Cerebellar cortex (tissue), 1 donor: ENCODE results near the gene SBF2.

ENCODE experiments used
- DNase-seq: peaks from one replicate; pipeline ENCODE4 v3.0.0-alpha.2; 2015; ENCODE audit warnings: low spot score

The SBF2 gene

DNA sequence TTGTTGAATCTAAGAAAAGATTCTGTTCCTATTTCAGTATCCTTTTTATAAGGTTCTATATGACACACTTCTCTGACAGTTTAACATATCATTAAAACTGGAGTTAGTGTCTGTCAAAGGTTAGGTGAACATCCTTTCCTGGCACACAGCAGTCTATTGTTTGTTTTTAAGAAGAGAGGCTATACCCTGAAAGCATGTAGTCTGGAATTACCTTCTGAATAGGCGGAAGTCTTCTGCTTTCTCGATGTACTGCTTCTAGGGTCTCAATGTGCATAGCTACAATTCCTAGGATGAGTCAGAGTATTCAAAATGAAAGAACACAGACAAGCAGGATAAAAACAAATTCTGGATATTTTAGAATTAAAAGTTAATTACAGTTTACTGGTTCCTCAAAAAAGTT, 441.6 kb downstream of the SBF2 start:
- DNase-seq = no peak

DNA sequence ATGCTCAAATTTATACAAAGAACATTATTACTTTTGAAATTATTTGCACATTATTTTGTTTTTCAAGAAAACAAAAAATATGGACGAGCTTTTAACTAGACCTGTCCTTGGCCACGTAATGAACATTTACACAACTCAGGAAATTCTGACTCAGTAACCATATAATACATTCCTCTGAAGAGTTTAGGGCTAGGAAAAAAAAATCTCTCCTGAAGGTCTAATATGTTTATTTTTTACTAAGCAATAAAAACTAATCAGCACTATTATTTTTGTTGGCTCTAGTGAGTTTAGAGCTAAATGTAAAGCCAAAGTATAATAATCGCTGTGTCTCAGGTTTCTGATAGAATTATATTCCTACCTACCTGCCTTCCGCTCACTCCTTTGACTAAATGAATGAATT, 442.7 kb downstream of the SBF2 start:
- no peak for DNase-seq

DNA sequence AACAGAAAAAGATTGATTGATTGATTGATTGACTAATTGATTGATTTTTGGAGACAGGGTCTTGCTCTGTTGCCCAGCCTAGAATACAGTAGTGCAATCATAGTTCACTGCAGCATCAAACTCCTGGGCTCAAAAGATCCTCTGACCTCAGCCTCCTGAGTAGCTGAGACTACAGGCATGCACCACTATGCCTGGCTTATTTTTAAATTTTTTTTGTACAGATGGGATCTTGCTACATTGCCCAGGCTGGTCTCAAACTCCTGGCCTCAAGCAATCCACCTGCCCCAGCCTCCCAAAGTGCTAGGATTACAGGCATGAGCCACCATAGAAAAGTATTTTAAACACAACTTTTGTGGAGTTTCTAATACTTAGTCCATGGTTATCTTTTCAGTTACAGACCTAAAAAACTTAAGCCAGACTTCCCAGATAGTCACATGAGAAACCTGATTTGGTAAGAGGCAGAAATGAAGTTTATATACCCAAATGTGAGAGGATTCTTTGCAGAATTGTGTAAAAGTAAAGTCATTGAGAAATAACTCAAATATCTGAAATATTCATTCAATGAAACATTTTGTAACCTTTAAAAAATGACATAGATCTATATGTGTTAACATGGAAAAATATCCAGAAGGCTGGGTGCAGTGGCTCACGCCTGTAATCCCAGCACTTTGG, 443.7 kb downstream of the SBF2 start:
- DNase-seq = no peak

DNA sequence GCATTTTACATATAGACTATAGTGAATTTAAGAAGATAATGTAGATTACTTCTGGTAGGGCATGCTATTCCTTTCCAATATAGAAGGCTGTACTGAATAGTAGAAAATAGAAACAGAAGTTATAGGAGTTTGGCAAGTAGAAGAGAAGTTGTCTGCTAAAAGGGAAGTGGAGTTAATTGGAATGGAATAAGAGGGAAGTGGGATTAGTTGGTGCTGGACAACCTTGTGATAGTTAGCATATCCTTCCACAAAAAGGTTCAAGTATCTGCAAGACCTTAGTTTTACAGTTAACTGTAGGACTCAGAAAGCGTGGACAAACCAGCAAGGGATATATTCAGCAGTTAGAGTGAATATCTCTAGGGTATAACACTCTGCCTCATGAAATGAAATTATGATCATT, 444.6 kb downstream of the SBF2 start:
- DNase-seq = no peak

DNA sequence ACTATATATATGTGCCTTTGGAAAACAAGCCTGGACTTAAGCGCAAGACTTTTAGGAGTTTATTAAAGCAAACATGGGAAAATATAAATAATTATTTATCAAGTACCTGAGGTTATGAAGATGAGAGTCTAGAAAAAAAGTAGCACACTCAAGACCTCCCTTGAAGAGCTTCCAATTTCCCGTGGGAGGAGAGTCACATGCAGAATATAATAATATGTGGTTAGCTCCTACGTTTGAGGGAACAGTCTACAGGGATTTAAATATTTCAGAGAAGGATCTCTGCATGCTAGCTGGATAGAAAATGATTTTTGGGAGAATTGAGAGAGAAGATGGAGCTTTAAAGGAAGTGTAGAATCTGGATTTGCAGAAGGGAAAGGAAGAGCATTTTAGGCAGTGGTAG, 446.4 kb downstream of the SBF2 start:
- DNase-seq = no peak

DNA sequence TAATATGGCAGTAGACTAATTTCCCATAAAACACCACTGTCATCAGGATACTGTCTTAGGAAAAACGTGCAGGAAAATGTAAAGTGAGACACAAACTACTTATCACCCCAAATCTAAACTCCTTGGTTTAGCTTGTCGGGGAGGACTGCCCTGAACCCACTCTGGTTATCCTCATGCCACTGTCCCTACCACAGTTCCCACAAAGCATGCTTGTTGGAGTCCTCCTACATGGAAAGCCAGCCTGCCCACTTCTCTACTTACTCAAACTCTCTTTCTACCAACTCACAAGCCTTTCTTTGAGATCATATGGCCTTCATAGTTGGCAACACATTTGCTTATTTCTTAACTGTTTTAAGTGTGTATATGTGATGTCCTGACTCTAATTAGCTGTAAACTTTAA, 451.1 kb downstream of the SBF2 start:
- no peak for DNase-seq

DNA sequence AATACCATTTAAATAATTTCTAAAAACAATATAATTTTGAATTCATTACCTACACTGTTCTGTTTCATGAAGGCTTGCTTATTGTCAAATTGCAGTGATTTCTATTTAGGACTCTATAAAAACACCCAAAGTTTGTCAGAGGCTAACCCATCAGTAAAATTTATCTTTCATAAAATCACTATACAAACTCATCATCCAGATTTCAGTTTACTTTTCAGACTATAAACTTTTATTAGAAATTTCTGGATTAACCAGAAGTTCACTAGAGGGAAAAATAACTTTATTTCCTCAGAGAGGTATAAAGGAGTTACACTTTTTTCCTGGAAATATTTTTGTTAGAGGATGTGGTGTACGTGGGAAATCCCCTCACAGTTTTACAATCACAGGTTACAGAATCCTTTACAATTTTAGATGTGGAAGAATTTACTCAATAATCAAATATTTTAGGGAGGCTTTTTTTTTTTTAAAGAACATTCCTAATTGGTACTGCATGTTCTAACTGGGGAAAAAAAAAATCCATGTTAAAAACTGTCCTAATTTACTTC, 453.5 kb downstream of the SBF2 start:
- no peak for DNase-seq

DNA sequence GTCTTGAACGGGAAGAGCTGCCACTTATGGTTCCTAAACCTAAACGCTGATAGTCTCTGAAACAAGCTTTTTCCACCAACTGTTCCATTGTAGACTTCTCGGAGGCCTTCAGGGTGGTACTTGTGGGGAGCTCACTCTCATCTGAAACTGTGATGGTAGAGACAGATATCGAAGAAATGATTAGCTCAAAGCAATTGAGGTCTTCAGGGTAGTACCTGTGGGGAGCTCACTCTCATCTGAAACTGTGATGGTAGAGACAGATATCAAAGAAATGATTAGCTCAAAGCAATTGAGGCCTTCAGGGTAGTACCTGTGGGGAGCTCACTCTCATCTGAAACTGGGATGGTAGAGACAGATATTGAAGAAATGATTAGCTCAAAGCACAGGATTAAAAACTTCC, 454.5 kb downstream of the SBF2 start:
- no peak for DNase-seq

DNA sequence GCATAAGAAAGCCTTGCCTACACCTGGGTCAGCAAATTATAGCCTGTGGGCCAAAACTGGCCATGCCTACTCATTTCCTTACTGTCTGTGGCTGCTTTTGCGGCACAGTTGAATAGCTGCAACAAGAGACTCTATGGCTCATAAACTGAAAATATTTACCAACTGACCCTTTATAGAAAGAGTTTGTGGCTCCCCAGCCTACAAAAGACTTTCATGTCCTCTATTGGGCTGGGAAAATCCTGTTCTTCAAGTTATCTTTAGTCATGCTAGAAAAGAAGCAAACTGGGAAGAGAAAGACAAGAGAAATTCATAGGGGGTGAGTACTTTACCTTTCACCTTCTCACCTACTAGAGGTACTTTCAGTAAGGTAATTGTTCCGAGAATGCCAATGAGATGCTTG, 455.1 kb downstream of the SBF2 start:
- DNase-seq = no peak

DNA sequence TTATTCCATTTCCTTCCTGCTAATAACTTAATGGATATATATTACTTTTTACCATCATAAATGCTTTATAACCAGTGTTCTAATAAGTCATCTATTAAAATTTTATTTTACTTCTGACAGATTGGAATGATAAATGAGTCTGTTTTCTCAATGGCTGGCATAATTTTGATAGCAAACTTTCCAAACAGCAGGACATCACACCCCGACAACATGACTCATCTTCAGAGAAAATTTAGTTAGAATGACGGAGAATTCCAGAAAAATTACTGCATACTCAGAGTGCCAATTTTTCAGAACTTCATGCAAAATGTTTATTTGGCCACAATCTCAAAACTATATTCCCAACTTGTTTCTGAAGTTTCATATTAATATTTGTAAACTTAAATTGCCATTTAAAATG, 455.8 kb downstream of the SBF2 start:
- DNase-seq = no peak

DNA sequence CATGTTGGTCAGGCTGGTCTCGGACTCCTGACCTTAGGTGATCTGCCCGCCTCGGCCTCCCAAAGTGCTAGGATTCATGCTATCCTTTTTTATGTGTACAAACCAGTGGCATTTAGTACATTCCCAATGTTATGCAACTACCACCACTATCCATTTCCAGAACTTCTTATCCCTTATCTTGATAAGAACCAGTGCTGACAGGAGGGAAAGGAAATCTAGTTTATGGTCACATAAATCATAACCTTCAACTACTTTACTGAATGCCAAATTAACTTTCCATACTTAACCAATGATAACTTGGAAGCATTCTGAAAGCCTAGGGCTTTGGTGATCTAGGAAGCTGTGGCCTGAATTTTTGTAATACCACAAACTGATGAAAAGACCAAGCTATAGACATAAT, 459.7 kb downstream of the SBF2 start:
- DNase-seq = no peak

DNA sequence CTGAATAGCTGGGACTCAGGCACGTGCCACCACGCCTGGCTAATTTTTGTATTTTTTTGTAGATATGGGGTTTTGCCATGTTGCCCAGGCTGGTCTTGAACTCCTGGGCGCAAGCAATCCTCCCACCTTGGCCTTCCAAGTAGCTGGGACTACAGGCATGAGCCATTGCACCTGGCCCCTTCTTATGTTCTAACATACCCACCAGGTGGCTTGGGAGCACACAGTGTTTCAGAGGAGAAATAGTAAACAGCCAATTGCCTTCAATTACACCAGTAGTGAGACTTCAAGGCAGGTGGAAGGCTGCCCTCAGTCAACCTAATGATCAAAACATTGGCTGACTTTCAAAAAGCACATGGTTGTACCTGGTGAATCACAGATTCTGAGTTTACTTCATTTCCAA, 462.9 kb downstream of the SBF2 start:
- DNase-seq = no peak

DNA sequence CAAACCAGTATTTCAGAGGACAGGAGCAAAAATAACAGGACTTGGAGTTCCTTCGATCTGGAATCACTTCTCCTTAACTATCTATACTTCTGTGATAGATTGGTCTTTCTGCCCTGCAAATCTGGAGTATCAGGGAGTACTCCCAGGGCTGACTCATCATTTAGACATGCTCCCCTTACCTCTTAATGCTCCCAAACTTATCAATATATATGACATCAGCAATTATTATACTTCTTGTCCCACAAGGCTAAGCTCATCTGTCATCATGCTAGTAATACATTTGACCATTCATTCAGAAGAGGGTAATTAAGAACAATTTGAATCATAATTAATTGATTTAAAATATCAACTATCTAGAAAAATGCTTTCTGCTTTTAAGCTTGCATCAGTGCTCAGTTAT, 466.3 kb downstream of the SBF2 start:
- no peak for DNase-seq

DNA sequence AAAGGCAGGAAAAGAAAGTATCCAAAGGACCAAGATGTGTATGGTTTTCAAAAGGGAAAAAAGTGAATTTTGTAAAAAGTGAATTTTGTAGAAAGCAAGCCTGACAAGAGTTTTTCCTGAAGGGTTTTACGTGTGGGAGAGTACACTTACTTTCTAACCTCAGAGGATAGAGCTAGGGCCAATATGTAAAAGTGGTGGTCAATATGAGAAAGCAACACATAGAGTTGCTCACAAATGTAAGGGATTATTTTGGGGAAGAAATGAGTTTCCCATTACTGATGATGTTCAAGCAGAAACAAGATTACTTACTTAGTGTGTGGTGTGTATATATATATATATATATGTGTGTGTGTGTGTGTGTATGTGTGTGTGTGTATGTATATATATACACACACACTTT, 467.6 kb downstream of the SBF2 start:
- DNase-seq = no peak

DNA sequence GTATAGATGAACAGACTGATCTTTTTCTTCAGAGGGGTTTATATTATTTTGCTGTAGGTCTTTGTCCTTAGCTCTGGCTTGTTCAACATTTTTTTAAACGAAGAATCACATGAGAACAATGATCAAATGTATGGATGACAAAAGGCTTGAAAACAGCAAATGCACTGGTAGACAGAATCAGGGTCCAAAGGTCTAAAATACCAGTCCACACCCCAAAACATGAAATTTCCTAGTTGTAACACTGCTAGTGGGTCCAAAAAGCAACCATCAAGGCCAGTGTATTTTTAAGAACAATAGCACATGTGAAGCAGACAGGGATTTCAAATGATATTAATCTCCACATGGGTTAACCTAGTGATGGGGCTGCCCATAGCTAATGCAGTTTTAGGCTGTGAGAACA, 468.1 kb downstream of the SBF2 start:
- DNase-seq = no peak

DNA sequence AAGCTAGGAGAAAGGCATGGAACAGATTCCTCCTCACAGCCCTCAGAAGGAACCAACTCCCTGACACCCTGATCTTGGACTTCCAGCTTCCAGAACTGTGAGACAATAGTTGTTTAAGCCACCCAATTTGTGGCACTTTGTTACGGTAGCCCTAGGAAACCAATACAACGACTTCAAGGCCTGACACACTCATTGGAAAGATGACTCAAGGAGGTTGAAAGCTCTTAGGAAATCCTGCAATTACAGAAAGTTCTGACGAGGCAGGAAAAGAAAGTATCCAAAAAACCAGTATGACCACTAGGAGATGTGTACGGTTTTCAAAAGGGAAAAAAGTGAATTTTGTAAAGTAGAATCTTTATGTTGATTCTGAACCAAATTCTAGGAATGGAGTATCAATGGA, 468.7 kb downstream of the SBF2 start:
- no peak for DNase-seq

DNA sequence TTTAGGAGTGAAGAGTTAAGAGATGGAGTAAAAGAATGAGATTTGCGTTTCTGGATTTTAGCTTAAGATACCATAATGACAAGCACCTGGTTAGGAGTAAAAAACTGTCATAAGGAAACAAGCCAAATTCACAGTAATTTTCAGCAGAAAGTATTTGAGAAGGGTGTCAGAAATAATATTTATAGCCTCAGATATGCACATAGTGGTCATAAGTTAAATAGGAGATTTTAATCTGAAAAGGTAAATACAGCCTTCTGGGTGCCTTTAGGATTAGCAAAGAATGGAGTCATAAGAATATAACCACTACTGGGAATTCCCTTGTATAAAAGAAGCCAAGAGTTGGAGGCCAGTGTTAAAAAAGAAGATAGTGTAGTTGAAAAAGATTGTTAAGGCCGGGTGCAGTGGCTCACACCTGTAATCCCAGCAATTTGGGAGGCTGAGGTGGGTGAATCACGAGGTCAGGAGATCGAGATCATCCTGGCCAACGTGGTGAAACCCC, 470.1 kb downstream of the SBF2 start:
- DNase-seq = no peak

DNA sequence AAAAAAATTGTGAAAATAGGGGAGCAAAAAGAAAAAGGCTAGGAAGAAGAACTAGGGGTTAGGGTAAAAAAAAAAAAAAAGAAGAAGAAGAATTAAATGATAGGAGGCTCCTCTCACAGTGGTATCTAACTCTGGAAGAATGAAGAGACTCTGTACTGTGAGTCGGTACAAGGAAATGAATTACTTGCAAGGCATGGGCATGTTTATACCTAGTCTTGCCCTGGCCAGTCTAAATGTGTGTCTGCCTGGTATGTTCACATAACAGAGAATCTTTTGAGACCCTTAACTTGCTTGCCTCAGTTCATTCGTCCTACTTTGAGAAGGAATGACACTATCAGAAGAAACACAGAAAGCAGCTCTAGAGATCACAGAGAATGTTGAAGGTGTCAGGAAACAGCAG, 470.6 kb downstream of the SBF2 start:
- DNase-seq = no peak

DNA sequence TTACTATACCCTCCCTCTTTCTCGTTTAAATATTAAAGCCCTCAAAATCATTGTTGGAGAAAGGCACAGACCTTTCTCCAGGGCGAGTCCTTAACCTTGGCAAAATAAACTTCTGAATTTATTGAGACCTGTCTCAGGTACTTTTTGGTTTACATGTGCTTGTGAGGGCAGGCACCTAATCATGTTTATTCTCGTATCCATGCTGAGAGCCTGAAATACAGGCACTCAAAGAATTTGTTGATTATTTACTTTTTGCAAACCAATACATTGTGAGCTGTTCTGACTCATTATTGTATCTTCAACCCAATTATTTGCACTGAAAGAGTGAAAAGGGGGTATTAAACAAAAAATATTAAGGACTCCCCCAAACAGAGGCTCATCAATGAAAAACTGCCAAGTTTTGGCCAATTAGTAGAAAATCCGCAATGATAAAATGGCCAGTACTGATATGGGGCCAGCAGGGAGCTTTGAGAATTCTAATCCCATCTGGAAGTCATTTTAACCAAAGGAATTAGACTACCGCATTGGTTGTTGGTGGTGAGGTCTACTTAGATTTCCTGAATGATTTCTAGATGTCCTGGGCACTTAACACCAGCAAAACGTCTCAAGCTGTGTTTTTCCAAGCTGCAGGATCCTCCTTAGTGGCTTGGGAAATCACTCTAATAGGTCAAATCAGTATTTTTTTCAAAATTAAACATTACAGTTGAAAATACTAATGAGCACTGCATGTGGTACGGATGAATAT, 472.8 kb downstream of the SBF2 start:
- peak; percentile 73 for DNase-seq

DNA sequence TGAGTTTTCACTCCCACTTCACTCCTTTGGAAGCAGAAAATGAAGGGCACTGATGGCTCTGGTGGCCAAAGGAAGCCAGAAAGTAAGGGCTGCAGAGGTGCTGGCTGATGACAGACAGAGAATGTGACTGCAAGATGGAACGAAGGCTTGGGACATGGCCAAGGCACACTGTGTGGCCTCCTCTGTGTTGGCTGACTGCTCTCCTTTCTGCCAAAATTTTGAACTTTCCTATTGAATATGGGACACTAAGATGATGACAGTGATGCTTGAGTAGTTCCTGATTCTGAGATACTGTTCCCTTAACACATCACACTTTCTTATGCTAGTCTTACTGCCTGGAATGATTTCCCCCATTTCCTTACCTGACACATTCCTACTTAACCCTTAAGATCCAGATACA, 473.8 kb downstream of the SBF2 start:
- DNase-seq = peak; percentile 61

DNA sequence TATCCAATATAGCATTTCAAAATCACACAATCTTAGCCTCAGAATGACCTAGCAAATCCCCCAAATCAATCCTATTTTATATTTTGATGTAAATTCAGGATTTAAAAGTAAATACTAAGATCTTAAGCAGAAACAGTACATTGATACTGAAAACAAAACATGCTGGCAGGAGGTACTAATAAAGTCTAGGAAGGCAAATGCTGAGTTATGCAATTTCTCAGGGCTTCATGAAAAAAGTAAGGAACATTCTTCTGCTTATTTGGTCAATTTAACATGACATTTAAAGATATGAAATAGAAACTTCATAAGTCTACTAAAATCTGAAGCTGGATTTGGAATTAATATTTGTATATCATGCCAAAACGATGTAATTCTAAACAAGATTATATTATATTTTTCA, 476.8 kb downstream of the SBF2 start:
- DNase-seq = no peak

DNA sequence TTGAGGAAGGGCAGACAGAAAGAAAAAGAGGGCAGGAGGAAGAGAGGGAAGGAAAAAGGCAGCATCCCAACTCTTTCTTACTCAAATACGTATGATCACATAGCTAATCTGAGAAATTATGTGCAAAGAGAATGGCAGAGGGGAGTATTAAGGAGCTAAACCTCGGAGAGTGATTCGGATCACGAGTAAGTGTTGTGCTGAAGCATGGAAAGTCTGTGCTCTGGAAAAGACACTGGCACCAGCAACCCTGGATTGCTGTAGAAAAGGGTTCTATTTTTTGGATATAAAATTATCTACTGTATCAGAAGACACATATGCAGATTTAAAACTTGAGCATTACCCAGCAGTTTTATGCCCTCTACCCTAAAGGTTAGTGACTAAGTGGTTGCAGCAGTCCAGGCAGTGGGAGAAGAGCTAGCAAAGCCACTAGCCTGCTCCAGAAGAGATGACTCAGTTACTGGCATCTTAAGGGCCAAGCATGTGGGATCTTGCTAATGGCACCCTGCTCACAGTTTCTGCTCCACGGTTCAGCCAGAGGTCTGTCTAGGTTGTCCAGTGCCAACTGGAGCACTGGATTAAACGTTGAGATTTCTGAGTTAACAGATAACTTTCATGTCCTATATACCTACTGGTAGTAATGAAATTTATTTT, 478.4 kb downstream of the SBF2 start:
- no peak for DNase-seq

DNA sequence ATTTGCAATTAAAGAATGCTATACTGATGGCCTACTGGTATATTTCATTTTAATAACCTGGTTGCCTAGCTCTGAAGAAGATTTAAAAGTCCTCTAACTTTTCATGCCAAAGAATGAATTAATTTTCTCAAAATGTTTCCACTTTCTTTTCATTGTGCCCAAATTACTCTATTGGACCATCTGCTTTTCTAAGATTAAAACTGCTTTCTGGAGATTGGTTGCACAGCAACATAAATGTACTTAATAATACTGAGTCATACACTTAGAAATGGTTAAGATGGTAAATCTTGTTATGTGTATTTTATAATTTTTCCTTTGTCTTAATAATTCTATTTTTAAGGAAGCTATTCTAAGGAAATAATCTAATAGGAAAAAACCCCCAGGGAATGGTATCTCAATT, 479.9 kb downstream of the SBF2 start:
- no peak for DNase-seq
